Heart left ventricle (tissue), 16 donors: ENCODE results near the gene OGFOD3. TPM values are rescaled to one million over a fixed set of nuclear protein-coding genes. Genes with fewer than 3 reads are reported as not detected.

ENCODE experiments used
- ATAC-seq, 4 donors: fragments of 200-7000 bp; cut with Tn5 transposase; one replicate each; pipeline ENCODE4 v1.9.1; 2020 to 2022; ENCODE audit warnings: moderate library complexity in 4 of 4, mild to moderate bottlenecking in 3 of 4, moderate number of reproducible peaks in 1 of 4
- DNase-seq, 5 donors: peaks; one replicate each; pipeline ENCODE4 v3.0.0-alpha.2; 2020
- H3K27ac ChIP-seq, 12 donors: fragments of 200-600 bp; sonication (generic) in 4 of 12; one replicate each; pipeline versions ENCODE4 v1.5.0 to v1.8.0; 2016 to 2022; ENCODE audit warnings: mild to moderate bottlenecking in 2 of 12
- H3K27me3 ChIP-seq, 9 donors: fragments of 200-600 bp; sonication (generic) in 2 of 9; one replicate each; pipeline versions ENCODE4 v1.5.1 to v1.8.0; 2016 to 2022; ENCODE audit warnings: mild to moderate bottlenecking in 3 of 9
- H3K36me3 ChIP-seq, 9 donors: fragments of 200-600 bp; sonication (generic) in 2 of 9; one replicate each; pipeline versions ENCODE4 v1.5.0 to v1.8.0; 2018 to 2022; ENCODE audit warnings: mild to moderate bottlenecking in 2 of 9
- H3K4me1 ChIP-seq, 12 donors: fragments of 200-600 bp; sonication (generic) in 4 of 12; one replicate each; pipeline versions ENCODE4 v1.5.0 to v1.8.0; 2016 to 2022; ENCODE audit warnings: mild to moderate bottlenecking in 3 of 12
- H3K4me3 ChIP-seq, 12 donors: fragments of 200-600 bp; sonication (generic) in 4 of 12; one replicate each; pipeline versions ENCODE4 v1.5.0 to v1.8.0; 2017 to 2022; ENCODE audit warnings: mild to moderate bottlenecking in 9 of 12, moderate library complexity in 4 of 12
- H3K9me3 ChIP-seq, 12 donors: fragments of 200-600 bp; sonication (generic) in 4 of 12; one replicate each; pipeline versions ENCODE4 v1.5.0 to v1.8.0; 2016 to 2022; ENCODE audit warnings: mild to moderate bottlenecking in 1 of 12
- POLR2A ChIP-seq, 2 donors: fragments of 450-650 bp; IDR thresholded peaks; one replicate each; pipeline ENCODE4 v1.6.1; 2017; ENCODE audit warnings: antibody characterized with exemption in 2 of 2, mild to moderate bottlenecking in 2 of 2, moderate library complexity in 2 of 2
- WGBS, 4 donors: extraction: QIAGEN DNeasy Blood & Tissue Kit in 2 of 4; methylation state at CpG; one replicate each; pipeline versions ENCODE4 v1.1.5 to v1.1.7; 2013 to 2018; 5-methylcytosine and 5-hydroxymethylcytosine counted together
- intact Hi-C, 10 donors: fragments of 100-400 bp; cut with DNase I; formaldehyde crosslinking; loops; one replicate each; pipeline versions ENCODE4 v1.11.1 to v1.14.2; 2022
- polyA plus RNA-seq, 2 donors: library from polyadenylated mRNA; stranded (reverse); fragments of 200-250 nt; gene quantifications; one replicate each; pipeline ENCODE4 v1.2.3, GENCODE V29; 2013
- total RNA-seq, 9 donors: library from RNA; depleted of rRNA in 2 of 9; stranded (reverse); fragments of >200 nt in 2 of 9; fragmentation: NEBNext Ultra II Directional in 3 of 9; extraction: Animal tissue kit (Norgen Biotek cat#: 25700) in 3 of 9; gene quantifications; one replicate each; pipeline versions ENCODE4 v1.1.0 to v1.2.4, GENCODE V29; 2016 to 2023
- TF ChIP-seq, protein P1 (sequence below), 12 donors: fragments of 200-600 bp; sonication (generic) in 4 of 12; IDR thresholded peaks; one replicate each; pipeline versions ENCODE4 v1.5.0 to v1.8.0; 2018 to 2022; ENCODE audit warnings: antibody characterized with exemption in 12 of 12, mild to moderate bottlenecking in 5 of 12
- donor health status: ischemic (EF 13 %, LVEDD 7.1; RV severe dilation, severe dysfunction).
- donor health status: healthy with polysubstance abuse.
- donor health status: DM: no; HTN: yes; CAD: no.
- donor health status: DM: no; HTN: no; CAD: no.
- donor health status: ischemic (EF 25% LVEDD 6.9; RV normal size, moderate dysfunction).
- donor health status: ischemic (EF 25% LVEDD 5.7; RV mildly dilated, moderate dysfunction).
- donor health status: healthy.
- donor health status: DM: yes; HTN: yes; CAD: no.
- donor health status: ischemic (EF 35%, LVEDD 5.7; RV mildly dilated, moderate dysfunction).
- donor health status: nonischemic (EF 11% LVEDD 7.7; RV severe dilation, severe dysfunction).
- donor health status: DM: yes; HTN: yes; CAD: no.
- donor health status: PGD.
- donor health status: ischemic (EF 29% LVEDD 5.4; RV normal size, mild dysfunction).
- donor health status: nonischemic (EF 23%, LVEDD 6.1; RV moderate dilation, normal function).

OGFOD3 gene
- total and polyA plus RNA-seq, 11 donors = 22.6 to 38.5 (median 29.3) TPM

DNA sequence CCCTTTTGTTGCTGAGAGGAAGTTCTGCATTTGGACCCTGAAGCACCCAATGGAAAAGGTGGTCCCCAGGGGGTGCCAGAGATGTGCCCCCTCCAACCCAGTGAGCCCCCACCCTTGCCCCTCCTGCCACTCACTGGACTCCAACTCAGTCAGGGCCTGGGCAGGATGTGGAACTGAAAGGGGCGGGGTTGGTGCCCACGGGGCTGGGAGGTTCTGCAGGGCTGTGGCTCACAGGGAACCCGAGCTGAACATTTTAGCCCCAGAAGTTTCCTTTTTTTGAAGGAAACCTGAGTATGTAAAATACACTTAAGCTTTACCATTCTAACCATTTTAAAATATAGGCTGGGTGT is 15.8 kb upstream of the OGFOD3 start:
- TF ChIP-seq POLR2A (IDR thresholded peaks at IDR 0.05) = no peak
- TF ChIP-seq, protein P1, sequence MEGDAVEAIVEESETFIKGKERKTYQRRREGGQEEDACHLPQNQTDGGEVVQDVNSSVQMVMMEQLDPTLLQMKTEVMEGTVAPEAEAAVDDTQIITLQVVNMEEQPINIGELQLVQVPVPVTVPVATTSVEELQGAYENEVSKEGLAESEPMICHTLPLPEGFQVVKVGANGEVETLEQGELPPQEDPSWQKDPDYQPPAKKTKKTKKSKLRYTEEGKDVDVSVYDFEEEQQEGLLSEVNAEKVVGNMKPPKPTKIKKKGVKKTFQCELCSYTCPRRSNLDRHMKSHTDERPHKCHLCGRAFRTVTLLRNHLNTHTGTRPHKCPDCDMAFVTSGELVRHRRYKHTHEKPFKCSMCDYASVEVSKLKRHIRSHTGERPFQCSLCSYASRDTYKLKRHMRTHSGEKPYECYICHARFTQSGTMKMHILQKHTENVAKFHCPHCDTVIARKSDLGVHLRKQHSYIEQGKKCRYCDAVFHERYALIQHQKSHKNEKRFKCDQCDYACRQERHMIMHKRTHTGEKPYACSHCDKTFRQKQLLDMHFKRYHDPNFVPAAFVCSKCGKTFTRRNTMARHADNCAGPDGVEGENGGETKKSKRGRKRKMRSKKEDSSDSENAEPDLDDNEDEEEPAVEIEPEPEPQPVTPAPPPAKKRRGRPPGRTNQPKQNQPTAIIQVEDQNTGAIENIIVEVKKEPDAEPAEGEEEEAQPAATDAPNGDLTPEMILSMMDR (IDR thresholded peaks at IDR 0.05) = no peak
- peaks cover 0 to 45% (median 15%) of the 10 kb centered on the region in 9 donors for H3K36me3 ChIP-seq
- peaks cover 0 to 11% (median 0%) of the 10 kb centered on the region in 12 donors for H3K4me1 ChIP-seq
- no peak overlapping the region for H3K4me3 ChIP-seq
- no peaks in the 10 kb centered on the region for H3K9me3 ChIP-seq
- DNase-seq (no peak), ATAC-seq (no peak)
- peak overlapping the region in 1 of 12 donors; percentile 12 for H3K27ac ChIP-seq
- intact Hi-C loops = no loop called here
- no peaks in the 10 kb centered on the region for H3K27me3 ChIP-seq
- WGBS, 4 donors = 46 to 89% (median 78%) methylated on average over 3 of the region's 3 CpGs

DNA sequence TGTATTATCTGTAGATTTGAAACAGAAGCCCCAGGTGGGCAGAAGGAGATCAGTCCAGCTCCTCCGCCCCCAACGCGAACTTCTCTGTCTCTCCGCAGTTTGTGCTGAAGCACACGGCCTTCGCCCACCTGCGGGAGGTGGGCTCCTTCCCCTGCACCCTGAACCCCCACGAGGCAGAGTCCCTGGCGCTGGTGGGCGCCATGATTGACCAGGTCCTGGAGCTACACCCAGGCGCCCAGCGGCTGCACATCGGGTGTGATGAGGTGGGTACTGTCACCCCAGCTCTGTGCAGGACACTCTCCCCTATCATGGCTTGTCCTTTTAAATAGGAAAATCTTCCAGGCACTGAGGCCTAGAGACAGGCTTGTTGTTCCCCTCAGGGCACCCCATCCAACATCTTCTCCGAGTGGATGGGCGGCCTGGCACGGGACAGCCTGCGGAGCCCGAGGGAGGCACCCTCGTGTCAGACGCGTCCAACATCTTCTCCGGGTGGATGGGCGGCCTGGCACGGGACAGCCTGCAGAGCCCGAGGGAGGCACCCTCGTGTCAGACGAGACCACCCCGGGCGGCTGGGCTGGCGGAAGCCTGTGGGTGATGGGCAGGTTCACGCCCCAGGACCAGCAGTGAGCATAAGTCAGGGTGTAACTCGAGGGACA is 15.3 kb upstream of the OGFOD3 start:
- Histone ChIP-seq H3K4me1 (peaks cover 0 to 11% (median 0%) of the 10 kb centered on the region in 12 donors), H3K27me3 (no peaks in the 10 kb centered on the region), H3K36me3 (peaks cover 0 to 47% (median 15%) of the 10 kb centered on the region in 9 donors), H3K27ac (no peak overlapping the region), H3K4me3 (no peak overlapping the region), H3K9me3 (no peaks in the 10 kb centered on the region)
- intact Hi-C loops = no loop called here
- DNase-seq (no peak), ATAC-seq (no peak)
- TF ChIP-seq POLR2A (IDR thresholded peaks at IDR 0.05) = no peak
- TF ChIP-seq, protein P1 (IDR thresholded peaks at IDR 0.05) = no peak
- WGBS, 4 donors = 92 to 98% (median 94%) methylated on average over 17 to 32 of the region's 32 CpGs

DNA sequence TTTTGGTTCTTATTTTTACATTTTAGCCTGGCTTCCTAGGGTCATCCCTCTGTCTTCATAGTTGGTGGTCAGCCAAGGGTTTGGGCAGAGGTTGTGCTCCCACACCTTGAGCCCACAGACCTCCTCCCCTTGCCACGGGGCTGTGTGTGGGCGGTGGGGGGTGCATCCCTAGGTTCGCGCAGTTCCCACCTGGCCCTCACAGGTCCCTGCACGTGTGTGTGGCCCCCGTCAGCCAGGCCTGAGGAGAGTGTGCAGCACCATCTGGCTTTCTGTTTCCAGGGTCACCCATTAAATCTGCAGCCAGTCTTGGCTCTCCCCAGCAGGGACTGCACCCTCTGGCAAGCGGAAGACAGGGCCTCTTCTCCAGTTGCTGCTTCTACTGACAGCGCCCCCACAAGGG is 13.6 kb upstream of the OGFOD3 start:
- H3K27ac ChIP-seq = no peak overlapping the region
- no peaks in the 10 kb centered on the region for H3K27me3 ChIP-seq
- DNase-seq (peak in 1 of 5 donors; percentile 11), ATAC-seq (no peak)
- no peaks in the 10 kb centered on the region for H3K9me3 ChIP-seq
- intact Hi-C loops = no loop called here
- TF ChIP-seq, protein P1 (IDR thresholded peaks at IDR 0.05) = no peak
- no peak for TF ChIP-seq POLR2A (IDR thresholded peaks at IDR 0.05)
- peaks cover 0 to 11% (median 0%) of the 10 kb centered on the region in 12 donors for H3K4me1 ChIP-seq
- no peak overlapping the region for H3K4me3 ChIP-seq
- WGBS, 4 donors = 76 to 88% (median 85%) methylated on average over 8 of the region's 8 CpGs
- H3K36me3 ChIP-seq = peaks cover 0 to 41% (median 12%) of the 10 kb centered on the region in 9 donors

DNA sequence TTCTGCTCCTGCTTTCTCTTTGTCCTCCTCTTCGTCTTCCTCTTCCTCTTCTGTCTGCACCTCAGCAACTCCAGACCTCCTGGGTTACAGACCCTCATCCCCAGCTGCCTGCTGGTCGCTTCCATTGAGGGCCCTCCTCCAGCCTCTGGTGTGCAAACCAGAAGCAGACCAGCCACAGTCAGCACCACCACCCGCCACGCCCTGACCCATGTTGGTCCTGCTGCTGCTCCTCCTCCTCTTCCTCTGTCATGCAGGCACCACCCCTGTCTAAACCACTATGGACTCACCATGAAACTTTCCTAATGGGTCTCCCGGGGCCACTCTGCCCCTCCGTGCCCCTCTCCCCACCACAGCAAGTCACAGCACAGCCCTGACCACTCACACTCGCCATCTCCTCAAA is 11.4 kb upstream of the OGFOD3 start:
- Histone ChIP-seq H3K9me3 (no peaks in the 10 kb centered on the region), H3K27ac (no peak overlapping the region), H3K4me3 (no peak overlapping the region), H3K4me1 (peaks cover 0 to 10% (median 0%) of the 10 kb centered on the region in 12 donors), H3K27me3 (no peaks in the 10 kb centered on the region), H3K36me3 (peaks cover 0 to 25% (median 5%) of the 10 kb centered on the region in 9 donors)
- intact Hi-C loops = loop anchor here in 1 of 10 donors (10.0 kb wide), 1 partner anchor 225 kb away; no protein-coding TSS in a partner anchor
- TF ChIP-seq, protein P1 (IDR thresholded peaks at IDR 0.05) = no peak
- TF ChIP-seq POLR2A (IDR thresholded peaks at IDR 0.05) = no peak
- peak in 1 of 5 donors; percentile 33 for DNase-seq
- WGBS, 4 donors = 76 to 90% (median 87%) methylated on average over 7 of the region's 7 CpGs
- ATAC-seq = peak in 1 of 4 donors; percentile 23
